Measurements from ENCODE around the gene MOK. TPM values are rescaled to one million over a fixed set of nuclear protein-coding genes. Genes with fewer than 3 reads are reported as not detected.

MOK gene
- total RNA-seq, 1 donor from 2014 or later = 1.8 TPM

DNA sequence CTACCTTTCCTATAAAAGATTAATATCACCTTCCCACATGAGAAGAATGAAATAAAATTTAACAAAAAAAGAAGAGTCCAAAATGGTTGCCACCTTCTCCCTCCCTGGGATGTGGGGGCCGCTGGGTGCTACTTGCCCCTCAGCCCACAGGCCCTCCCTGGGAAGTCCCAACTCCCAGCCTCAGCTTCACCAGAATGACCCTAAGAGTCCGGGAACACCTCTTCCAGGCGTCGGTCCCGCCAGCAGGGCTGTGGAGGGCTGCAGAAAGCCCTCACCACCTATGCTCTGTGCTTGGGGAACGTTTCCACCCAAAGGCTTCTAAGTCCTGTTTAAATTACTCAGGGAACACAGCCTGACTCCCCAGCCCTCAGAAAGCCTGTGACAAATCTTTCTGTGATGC lies 71.9 kb downstream of the MOK start:
- Mint-ChIP-seq H3K4me3 (no peak overlapping the region), H3K27me3 (no peaks in the 10 kb centered on the region), H3K36me3 (ENCODE audit: low read depth) (no peaks in the 10 kb centered on the region), H3K9me3 (no peaks in the 10 kb centered on the region), H3K4me1 (no peaks in the 10 kb centered on the region), H3K27ac (no peak overlapping the region)
- POLR2A ChIA-PET = no interaction called here
- CTCF ChIA-PET = interaction anchor here (1.5 kb wide), 1 partner anchor 81 kb away, joined by 3 read pairs; no protein-coding TSS in a partner anchor
- TF ChIP-seq, protein P1, sequence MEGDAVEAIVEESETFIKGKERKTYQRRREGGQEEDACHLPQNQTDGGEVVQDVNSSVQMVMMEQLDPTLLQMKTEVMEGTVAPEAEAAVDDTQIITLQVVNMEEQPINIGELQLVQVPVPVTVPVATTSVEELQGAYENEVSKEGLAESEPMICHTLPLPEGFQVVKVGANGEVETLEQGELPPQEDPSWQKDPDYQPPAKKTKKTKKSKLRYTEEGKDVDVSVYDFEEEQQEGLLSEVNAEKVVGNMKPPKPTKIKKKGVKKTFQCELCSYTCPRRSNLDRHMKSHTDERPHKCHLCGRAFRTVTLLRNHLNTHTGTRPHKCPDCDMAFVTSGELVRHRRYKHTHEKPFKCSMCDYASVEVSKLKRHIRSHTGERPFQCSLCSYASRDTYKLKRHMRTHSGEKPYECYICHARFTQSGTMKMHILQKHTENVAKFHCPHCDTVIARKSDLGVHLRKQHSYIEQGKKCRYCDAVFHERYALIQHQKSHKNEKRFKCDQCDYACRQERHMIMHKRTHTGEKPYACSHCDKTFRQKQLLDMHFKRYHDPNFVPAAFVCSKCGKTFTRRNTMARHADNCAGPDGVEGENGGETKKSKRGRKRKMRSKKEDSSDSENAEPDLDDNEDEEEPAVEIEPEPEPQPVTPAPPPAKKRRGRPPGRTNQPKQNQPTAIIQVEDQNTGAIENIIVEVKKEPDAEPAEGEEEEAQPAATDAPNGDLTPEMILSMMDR (IDR thresholded peaks at IDR 0.05) = no peak
- ATAC-seq (ENCODE audit: low read depth) (no peak), DNase-seq (no peak)
- intact Hi-C loops (cut with micrococcal nuclease) = loop anchor here (10.0 kb wide), 1 partner anchor 282 kb away; no protein-coding TSS in a partner anchor

DNA sequence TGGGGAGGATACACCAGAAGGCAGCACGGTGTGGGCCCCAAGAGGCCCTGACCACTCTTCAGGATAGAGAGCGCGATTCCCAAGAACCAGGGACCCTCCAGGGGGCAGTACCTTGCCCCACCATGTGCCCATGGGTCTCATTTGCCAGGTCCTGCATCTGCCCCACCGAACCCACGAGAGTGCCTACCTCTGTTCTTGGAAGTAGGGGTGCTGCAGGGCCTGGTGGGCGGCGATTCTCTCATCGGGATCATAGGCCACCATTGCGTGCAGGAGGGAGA lies 72.7 kb downstream of the MOK start:
- no peaks in the 10 kb centered on the region for H3K4me1 Mint-ChIP-seq
- H3K4me3 Mint-ChIP-seq = no peak overlapping the region
- ATAC-seq (ENCODE audit: low read depth) (no peak), DNase-seq (no peak)
- H3K27ac Mint-ChIP-seq = no peak overlapping the region
- intact Hi-C loops (cut with micrococcal nuclease) = loop anchor here (10.0 kb wide), 1 partner anchor 283 kb away; no protein-coding TSS in a partner anchor
- H3K9me3 Mint-ChIP-seq = no peaks in the 10 kb centered on the region
- POLR2A ChIA-PET = no interaction called here
- no peaks in the 10 kb centered on the region for H3K27me3 Mint-ChIP-seq
- CTCF ChIA-PET = no interaction called here
- TF ChIP-seq, protein P1 (IDR thresholded peaks at IDR 0.05) = no peak
- no peaks in the 10 kb centered on the region for H3K36me3 Mint-ChIP-seq (ENCODE audit: low read depth)

DNA sequence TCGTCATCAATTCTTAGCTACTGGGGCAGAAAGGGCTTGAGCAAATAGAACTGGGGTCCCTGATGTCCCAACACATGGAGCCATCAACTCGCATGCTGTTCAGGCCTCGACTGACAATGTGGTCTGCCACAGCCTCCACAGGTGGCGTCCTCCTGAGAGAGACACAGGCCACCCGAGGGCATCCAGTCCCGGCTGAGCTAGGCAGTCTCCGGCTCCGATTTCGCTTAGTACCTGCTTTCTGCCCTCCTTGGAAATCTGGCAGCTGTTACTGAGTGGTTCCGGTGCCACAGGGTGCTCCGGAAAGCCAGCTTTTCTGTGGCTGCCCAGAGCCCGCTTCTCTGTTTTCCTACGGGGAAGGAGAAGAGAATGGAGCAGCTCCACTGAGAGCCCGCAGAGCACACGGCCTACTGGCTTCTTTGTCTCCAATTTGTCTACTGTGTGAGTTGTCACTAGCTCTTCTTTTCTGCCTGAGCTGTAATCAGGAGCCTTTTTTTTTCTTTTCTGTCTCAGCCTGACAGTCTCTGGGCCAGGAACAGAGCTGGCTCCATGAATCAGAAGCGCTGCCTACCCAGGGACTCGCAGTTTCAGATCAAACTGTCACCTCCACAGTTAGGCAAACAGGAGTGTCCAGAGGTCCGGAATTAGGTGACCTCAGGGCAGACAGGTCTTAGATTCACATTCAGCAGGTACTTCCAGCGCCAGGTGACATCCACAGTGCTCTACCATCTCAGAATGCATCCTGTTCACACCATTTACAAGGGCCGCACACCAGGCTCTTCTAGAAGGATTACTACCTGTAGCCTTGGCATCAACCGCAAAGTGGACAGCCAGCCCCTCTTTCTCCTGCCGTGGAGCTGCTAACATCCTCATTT lies 73.3 kb downstream of the MOK start:
- ChIA-PET CTCF (no interaction called here), POLR2A (no interaction called here)
- intact Hi-C loops (cut with micrococcal nuclease) = loop anchor here (10.0 kb wide), 1 partner anchor 283 kb away; no protein-coding TSS in a partner anchor
- Mint-ChIP-seq H3K9me3 (no peaks in the 10 kb centered on the region), H3K4me3 (no peak overlapping the region), H3K4me1 (no peaks in the 10 kb centered on the region), H3K27me3 (no peaks in the 10 kb centered on the region), H3K36me3 (ENCODE audit: low read depth) (no peaks in the 10 kb centered on the region), H3K27ac (no peak overlapping the region)
- TF ChIP-seq, protein P1 (IDR thresholded peaks at IDR 0.05) = no peak
- no peak for DNase-seq
- ATAC-seq (ENCODE audit: low read depth) = no peak

DNA sequence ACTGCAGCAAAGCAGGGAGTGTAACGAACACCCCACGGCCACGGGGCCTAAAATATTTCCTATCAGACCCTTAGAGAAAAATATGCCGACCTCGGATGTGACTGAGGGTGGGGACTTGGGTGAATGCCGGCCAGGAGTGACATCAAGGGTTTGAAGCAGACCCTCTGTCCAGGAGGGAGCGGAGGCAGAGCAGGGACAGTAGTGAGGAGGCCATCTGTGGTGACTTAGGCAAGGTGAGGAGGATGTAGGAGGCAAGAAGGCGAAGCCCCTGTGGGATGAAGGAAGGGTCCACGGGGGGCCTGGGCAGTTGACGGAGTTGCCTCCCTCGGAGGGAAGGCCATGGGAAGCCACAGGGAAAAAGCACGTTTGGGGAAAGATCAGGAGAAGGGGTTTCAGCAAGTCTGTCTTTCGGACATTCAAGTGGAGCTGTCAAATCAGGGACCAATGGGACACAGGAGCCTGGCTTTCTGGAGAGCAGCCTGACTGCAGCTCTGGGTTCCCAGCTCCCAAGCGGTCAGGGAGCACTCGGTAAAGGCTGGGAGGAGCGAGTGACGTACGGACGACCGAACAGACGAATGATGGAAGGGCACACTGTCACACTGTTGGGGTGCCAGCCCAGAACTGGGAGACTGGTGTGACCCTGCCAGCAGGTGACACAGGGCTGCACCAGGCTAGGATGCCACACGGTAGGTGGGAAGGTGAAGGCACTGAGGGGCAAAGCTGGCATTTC lies 74.3 kb downstream of the MOK start:
- intact Hi-C loops (cut with micrococcal nuclease) = loop anchor here (10.0 kb wide), 1 partner anchor 284 kb away; no protein-coding TSS in a partner anchor
- Mint-ChIP-seq H3K4me3 (no peak overlapping the region), H3K36me3 (ENCODE audit: low read depth) (no peaks in the 10 kb centered on the region), H3K27me3 (no peaks in the 10 kb centered on the region), H3K27ac (no peak overlapping the region), H3K4me1 (no peaks in the 10 kb centered on the region), H3K9me3 (no peaks in the 10 kb centered on the region)
- TF ChIP-seq, protein P1 (IDR thresholded peaks at IDR 0.05) = no peak
- DNase-seq (no peak), ATAC-seq (ENCODE audit: low read depth) (no peak)
- ChIA-PET CTCF (interaction anchor here (1.7 kb wide), 1 partner anchor 84 kb away, joined by 4 read pairs; no protein-coding TSS in a partner anchor), POLR2A (no interaction called here)

DNA sequence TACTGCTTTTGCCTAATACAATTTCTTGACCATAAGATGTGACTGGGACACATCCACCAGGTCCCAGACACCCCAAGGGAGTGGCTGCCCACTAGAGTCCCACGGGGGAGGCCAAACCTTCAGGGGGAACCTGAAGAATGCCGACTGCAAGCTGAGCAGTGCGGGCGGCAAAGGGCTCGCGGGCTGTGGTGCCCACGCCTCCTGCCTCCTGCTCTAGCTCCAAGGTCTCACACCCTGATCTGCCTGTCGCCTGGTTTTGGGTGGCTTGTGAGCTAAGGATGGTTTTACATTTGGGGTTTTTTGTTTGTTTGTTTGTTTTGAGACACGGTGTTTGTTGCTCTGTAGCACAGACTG lies 75.2 kb downstream of the MOK start:
- H3K4me3 Mint-ChIP-seq = no peak overlapping the region
- DNase-seq (no peak), ATAC-seq (ENCODE audit: low read depth) (no peak)
- TF ChIP-seq, protein P1 (IDR thresholded peaks at IDR 0.05) = no peak
- no peak overlapping the region for H3K27ac Mint-ChIP-seq
- no peaks in the 10 kb centered on the region for H3K27me3 Mint-ChIP-seq
- no peaks in the 10 kb centered on the region for H3K4me1 Mint-ChIP-seq
- H3K36me3 Mint-ChIP-seq (ENCODE audit: low read depth) = no peaks in the 10 kb centered on the region
- CTCF ChIA-PET = interaction anchor here (1.7 kb wide), 1 partner anchor 85 kb away, joined by 4 read pairs; no protein-coding TSS in a partner anchor
- POLR2A ChIA-PET = no interaction called here
- H3K9me3 Mint-ChIP-seq = no peaks in the 10 kb centered on the region
- intact Hi-C loops (cut with micrococcal nuclease) = loop anchor here (10.0 kb wide), 1 partner anchor 285 kb away; no protein-coding TSS in a partner anchor

Data from activated B cell treated with CpG ODN at 0.5 μM for 24 hours (primary cell).